ENCODE data around the gene ARID1A.
A peak's percentile ranks its signal among the peaks of the same experiment; 100 is the strongest.

Gene ARID1A

DNA sequence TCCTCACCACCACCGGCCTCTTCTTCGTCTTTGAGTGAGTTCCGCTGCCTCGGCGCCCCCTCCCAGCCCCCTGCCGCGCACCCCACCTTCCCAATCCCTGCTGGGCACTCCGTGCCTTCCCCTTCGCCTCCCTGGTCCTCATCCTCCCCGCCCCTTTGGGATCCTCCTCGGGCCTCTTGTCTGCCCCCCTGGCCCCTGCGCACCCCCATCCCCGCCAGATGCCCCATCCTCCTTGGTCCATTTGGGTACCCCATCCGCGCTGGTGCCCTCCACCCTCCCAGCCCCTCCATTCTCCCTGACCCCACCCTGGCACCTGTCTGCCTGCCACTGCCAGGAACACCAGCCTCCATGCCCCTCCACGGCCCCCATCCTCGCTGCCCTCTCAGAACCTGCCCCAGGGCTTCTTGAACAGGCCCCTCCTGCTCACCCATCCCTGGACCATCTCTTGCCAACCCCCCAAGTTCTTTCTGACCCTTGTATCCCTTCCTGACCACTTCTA is 131.3 kb downstream of the ARID1A start:
- Histone ChIP-seq H3K4me1 (peaks cover 0 to 40% (median 29%) of the 10 kb centered on the region in 4 donors), H3K9me3 (no peaks in the 10 kb centered on the region), H3K36me3 (peaks cover 2 to 18% (median 4%) of the 10 kb centered on the region in 3 donors), H3K27me3 (no peaks in the 10 kb centered on the region), H3K4me3 (peak overlapping the region; percentile 83 to 93), H3K27ac (peak overlapping the region; percentile 74 to 80)
- DNase-seq, result no peak
- intact Hi-C loops (cut with DNase I; ENCODE audit: low total_unique reads), result no loop called here
- TF ChIP-seq, protein P1, sequence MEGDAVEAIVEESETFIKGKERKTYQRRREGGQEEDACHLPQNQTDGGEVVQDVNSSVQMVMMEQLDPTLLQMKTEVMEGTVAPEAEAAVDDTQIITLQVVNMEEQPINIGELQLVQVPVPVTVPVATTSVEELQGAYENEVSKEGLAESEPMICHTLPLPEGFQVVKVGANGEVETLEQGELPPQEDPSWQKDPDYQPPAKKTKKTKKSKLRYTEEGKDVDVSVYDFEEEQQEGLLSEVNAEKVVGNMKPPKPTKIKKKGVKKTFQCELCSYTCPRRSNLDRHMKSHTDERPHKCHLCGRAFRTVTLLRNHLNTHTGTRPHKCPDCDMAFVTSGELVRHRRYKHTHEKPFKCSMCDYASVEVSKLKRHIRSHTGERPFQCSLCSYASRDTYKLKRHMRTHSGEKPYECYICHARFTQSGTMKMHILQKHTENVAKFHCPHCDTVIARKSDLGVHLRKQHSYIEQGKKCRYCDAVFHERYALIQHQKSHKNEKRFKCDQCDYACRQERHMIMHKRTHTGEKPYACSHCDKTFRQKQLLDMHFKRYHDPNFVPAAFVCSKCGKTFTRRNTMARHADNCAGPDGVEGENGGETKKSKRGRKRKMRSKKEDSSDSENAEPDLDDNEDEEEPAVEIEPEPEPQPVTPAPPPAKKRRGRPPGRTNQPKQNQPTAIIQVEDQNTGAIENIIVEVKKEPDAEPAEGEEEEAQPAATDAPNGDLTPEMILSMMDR (IDR thresholded peaks at IDR 0.05), result no peak

DNA sequence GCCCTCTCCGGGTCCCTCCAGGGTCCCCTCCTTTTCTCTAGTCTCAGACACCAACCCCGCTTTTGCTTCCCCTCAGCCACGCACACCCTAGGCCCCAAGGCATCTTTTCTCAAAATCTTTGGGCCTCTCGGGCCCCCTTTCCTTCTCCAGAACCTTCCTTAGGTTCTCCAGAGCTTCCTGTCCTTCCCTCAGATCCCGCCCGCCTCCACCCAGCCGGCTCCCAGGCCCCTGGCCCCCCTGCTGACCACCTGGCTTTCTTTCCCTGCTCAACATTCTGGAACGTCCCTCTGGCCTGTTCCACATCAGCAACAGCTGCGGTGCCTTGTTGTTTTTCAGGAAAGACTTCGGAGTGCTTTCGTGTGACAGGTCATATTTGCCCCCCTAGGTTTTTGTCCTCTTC is 131.8 kb downstream of the ARID1A start:
- Histone ChIP-seq H3K27ac (peak overlapping the region; percentile 74 to 80), H3K4me3 (peak overlapping the region; percentile 83 to 93), H3K36me3 (peaks cover 7 to 23% (median 9%) of the 10 kb centered on the region in 3 donors), H3K27me3 (no peaks in the 10 kb centered on the region), H3K4me1 (peaks cover 0 to 40% (median 29%) of the 10 kb centered on the region in 4 donors), H3K9me3 (no peaks in the 10 kb centered on the region)
- intact Hi-C loops (cut with DNase I; ENCODE audit: low total_unique reads), result no loop called here
- TF ChIP-seq, protein P1 (IDR thresholded peaks at IDR 0.05), result no peak
- no peak for DNase-seq

DNA sequence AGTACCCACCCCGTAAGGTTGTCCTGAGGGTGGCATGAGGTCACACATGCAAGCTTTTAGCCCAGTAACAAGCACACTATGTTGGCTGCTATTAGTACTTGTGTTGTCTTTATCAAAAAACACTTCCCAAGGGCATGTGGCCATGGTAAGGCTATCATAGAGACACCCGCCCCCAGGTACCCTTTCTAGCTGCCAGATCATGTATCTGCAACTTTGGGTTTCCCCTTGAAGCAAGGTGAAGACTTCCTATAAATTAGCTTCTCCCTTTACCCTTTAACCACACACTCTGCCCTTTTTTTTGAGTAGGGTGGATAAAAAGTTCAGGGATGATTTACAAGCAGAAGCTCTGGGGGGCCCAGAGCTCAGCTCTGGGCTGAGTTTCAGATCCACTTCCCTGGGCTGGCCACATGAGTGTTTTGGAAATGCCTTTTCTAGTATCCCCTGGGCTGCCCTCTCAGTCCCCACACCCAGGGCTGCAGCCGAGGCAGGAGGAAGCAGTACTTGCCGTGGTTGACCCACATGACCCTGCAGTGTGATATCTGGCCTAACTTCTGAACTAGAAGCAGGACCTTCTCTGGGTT is 132.7 kb downstream of the ARID1A start:
- H3K4me3 ChIP-seq, result no peak overlapping the region

DNA sequence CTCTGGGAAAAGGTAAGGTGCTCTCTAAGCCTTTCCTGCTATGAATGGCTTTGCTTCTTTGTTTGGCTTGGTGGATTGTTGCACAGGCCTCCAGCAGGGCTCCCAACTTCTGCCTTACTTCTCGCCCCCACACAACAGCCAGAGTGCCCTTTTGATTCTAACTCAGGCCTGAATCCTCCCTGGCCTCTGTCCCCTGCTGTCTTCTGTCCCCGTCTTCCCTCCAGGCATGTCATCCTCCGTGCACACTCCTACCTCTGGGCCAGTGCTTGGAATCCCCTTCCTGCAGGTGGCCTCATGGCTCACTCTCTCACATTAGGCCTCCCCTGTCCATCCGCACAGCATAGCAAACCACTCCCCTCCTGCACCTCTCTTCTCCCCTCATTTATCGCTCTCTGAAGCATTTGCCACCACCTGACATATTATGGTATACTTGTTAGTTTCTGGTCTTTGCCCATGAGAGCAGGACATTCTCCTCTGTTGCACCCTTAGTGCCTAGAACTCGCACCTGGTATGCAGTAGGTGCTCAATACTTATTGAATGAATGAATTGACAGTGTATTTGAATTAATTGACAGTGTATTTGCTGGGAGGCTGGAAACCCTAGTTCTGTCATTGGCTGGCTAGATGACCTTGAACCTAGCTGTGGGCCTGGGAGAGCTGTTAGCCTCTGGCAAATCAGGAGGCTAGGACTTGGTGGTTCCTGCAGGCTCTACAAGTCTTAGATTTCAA is 133.5 kb downstream of the ARID1A start:
- H3K9me3 ChIP-seq, result no peaks in the 10 kb centered on the region
- H3K27me3 ChIP-seq, result no peaks in the 10 kb centered on the region
- peaks cover 0 to 40% (median 29%) of the 10 kb centered on the region in 4 donors for H3K4me1 ChIP-seq
- H3K4me3 ChIP-seq, result no peak overlapping the region
- intact Hi-C loops (cut with DNase I; ENCODE audit: low total_unique reads), result no loop called here
- TF ChIP-seq, protein P1 (IDR thresholded peaks at IDR 0.05), result no peak
- DNase-seq, result no peak
- H3K36me3 ChIP-seq, result peaks cover 22 to 40% (median 24%) of the 10 kb centered on the region in 3 donors
- H3K27ac ChIP-seq, result no peak overlapping the region

More for the DNA sequence above, 132.7 kb downstream of the ARID1A start:
- intact Hi-C loops (cut with DNase I; ENCODE audit: low total_unique reads), result no loop called here
- Histone ChIP-seq H3K36me3 (peaks cover 15 to 31% (median 15%) of the 10 kb centered on the region in 3 donors), H3K27ac (peak overlapping the region in 1 of 2 donors; percentile 80), H3K27me3 (no peaks in the 10 kb centered on the region), H3K9me3 (no peaks in the 10 kb centered on the region), H3K4me1 (peaks cover 0 to 40% (median 29%) of the 10 kb centered on the region in 4 donors)
- DNase-seq, result peak in 1 of 2 donors; percentile 34
- TF ChIP-seq, protein P1 (IDR thresholded peaks at IDR 0.05), result no peak

DNA sequence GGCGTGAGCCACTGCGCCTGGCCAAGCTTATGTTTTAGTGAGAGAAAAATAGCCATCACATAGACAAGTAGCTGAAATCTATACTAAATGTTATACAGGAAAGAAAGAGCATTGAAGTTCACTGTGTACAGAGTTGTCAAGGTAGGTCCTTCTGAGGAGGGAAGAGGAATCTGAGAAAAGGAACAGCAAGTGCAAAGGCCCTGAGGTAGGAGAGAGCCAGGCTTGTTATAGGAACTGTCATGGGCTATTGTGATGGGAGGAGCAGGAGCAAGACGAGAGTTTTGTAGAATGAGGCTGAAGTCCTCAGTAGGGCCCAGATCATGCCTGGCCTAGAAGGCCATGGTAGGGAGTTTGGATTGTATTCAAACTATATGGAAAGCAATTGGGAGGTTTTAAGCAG is 135.2 kb downstream of the ARID1A start:
- Histone ChIP-seq H3K36me3 (peaks cover 34 to 57% (median 40%) of the 10 kb centered on the region in 3 donors), H3K9me3 (no peaks in the 10 kb centered on the region), H3K27me3 (no peaks in the 10 kb centered on the region), H3K4me3 (no peak overlapping the region), H3K4me1 (peaks cover 0 to 29% (median 24%) of the 10 kb centered on the region in 4 donors), H3K27ac (no peak overlapping the region)
- TF ChIP-seq, protein P1 (IDR thresholded peaks at IDR 0.05), result no peak
- no peak for DNase-seq
- intact Hi-C loops (cut with DNase I; ENCODE audit: low total_unique reads), result no loop called here
